SK-N-SH (cell line): ENCODE data around the gene SLC9C1. TPM values are rescaled to one million over a fixed set of nuclear protein-coding genes. Genes with fewer than 3 reads are reported as not detected.

Experiments
- CTCF ChIA-PET: fragments of 300-600, 350-600 bp; formaldehyde crosslinking; extraction: SDS; loops from one replicate; lab custom pipeline; 2021; lab: Yijun Ruan, JAX
- POLR2A ChIA-PET: fragments of 350-600 bp; sonication (Branson Sonifier 250); formaldehyde crosslinking; extraction: SDS; loops from one replicate; lab custom pipeline; 2020; ENCODE audit warnings: antibody characterized with exemption, inconsistent platforms; lab: Yijun Ruan, JAX
- DNase-seq: peaks from one replicate; pipeline ENCODE4 v3.0.0; 2012
- H2AFZ ChIP-seq: fragments of 200-600 bp; sonication (generic); 2 replicates; pipeline ENCODE4 v1.8.1; 2016; ENCODE audit warnings: antibody characterized with exemption, mild to moderate bottlenecking, low read depth
- H3F3A ChIP-seq: fragments of 200-600 bp; sonication (generic); replicated peaks from 2 replicates; pipeline ENCODE3; 2016; ENCODE audit warnings: antibody characterized with exemption, mild to moderate bottlenecking; ENCODE audit not compliant: insufficient read depth
- H3K27ac ChIP-seq, 2 experiments: fragments of 200-500 bp in 1 of 2; fragments of 200-600 bp in 1 of 2; sonication (Bioruptor generic) in 1 of 2; sonication (generic), shearing (Covaris generic) in 1 of 2; 2 replicates each; pipeline versions ENCODE4 v1.5.1 to v1.6.1; 2014 to 2016; ENCODE audit warnings: low read depth in 2 of 2, inconsistent platforms in 1 of 2, low read length in 1 of 2, mild to moderate bottlenecking in 1 of 2, mixed read lengths in 1 of 2
- H3K27me3 ChIP-seq: fragments of 200-600 bp; sonication (generic), shearing (Covaris generic); 2 replicates; pipeline ENCODE4 v1.6.1; 2016; ENCODE audit warnings: mixed run types; ENCODE audit not compliant: insufficient read depth
- H3K36me3 ChIP-seq, 2 experiments: fragments of 200-500 bp in 1 of 2; fragments of 200-600 bp in 1 of 2; sonication (Bioruptor generic) in 1 of 2; sonication (generic) in 1 of 2; replicated peaks in 1 of 2; 2 replicates each; pipeline versions ENCODE3 to v1.5.1; 2014 to 2016; ENCODE audit warnings: low read length in 1 of 2, mild to moderate bottlenecking in 1 of 2; ENCODE audit not compliant: insufficient read depth in 2 of 2, control insufficient read depth in 1 of 2
- H3K4me1 ChIP-seq, 2 experiments: fragments of 200-500 bp in 1 of 2; fragments of 200-600 bp in 1 of 2; sonication (Bioruptor generic) in 1 of 2; sonication (generic), shearing (Covaris generic) in 1 of 2; 2 replicates each; pipeline versions ENCODE4 v1.5.1 to v1.6.1; 2014 to 2016; ENCODE audit warnings: low read depth in 1 of 2, low read length in 1 of 2, mixed run types in 1 of 2; ENCODE audit not compliant: insufficient read depth in 2 of 2, control insufficient read depth in 1 of 2
- H3K4me2 ChIP-seq: fragments of 200-600 bp; sonication (generic), shearing (Covaris generic); 2 replicates; pipeline ENCODE4 v1.6.1; 2017; ENCODE audit warnings: mixed run types
- H3K4me3 ChIP-seq, 2 experiments: fragments of 200-500 bp in 1 of 2; fragments of 200-600 bp in 1 of 2; sonication (Bioruptor generic) in 1 of 2; sonication (generic), shearing (Covaris generic) in 1 of 2; 2 replicates each; pipeline versions ENCODE4 v1.5.1 to v1.8.1; 2014 to 2016; ENCODE audit warnings: low read depth in 2 of 2, inconsistent platforms in 1 of 2, low read length in 1 of 2, mild to moderate bottlenecking in 1 of 2, mixed read lengths in 1 of 2, moderate library complexity in 1 of 2
- H3K79me2 ChIP-seq: fragments of 200-600 bp; sonication (generic); 2 replicates; pipeline ENCODE4 v1.8.1; 2017; ENCODE audit warnings: mild to moderate bottlenecking; ENCODE audit not compliant: insufficient read depth
- H3K9ac ChIP-seq: fragments of 200-600 bp; sonication (generic); 2 replicates; pipeline ENCODE4 v1.6.1; 2017; ENCODE audit warnings: mixed run types
- H3K9me2 ChIP-seq: fragments of 200-600 bp; sonication (generic); 2 replicates; pipeline ENCODE4 v1.6.1; 2017; ENCODE audit warnings: mixed run types
- H3K9me3 ChIP-seq: fragments of 200-600 bp; sonication (generic); 2 replicates; pipeline ENCODE4 v1.6.1; 2017; ENCODE audit warnings: mixed run types, mild to moderate bottlenecking, moderate library complexity
- H4K20me1 ChIP-seq: fragments of 200-600 bp; sonication (generic); 2 replicates; pipeline ENCODE4 v1.6.1; 2017; ENCODE audit warnings: mild to moderate bottlenecking, mixed run types; ENCODE audit not compliant: insufficient read depth
- EP300 ChIP-seq, 2 experiments: IDR thresholded peaks; 2 replicates each; pipeline versions ENCODE4 v1.4.0 to v1.6.1; 2012; ENCODE audit warnings: borderline replicate concordance in 1 of 2, low read depth in 1 of 2, low read length in 1 of 2
- FOSL2 ChIP-seq: IDR thresholded peaks from 2 replicates; pipeline ENCODE4 v1.4.0; 2012; ENCODE audit warnings: low read depth, mild to moderate bottlenecking, moderate library complexity, borderline replicate concordance
- JUND ChIP-seq: IDR thresholded peaks from 2 replicates; pipeline ENCODE4 v1.4.0; 2012
- MAX ChIP-seq: IDR thresholded peaks from 2 replicates; pipeline ENCODE4 v1.4.0; 2012; ENCODE audit warnings: low read depth
- MEF2A ChIP-seq: IDR thresholded peaks from 2 replicates; pipeline ENCODE4 v1.4.0; 2012; ENCODE audit warnings: low read depth, borderline replicate concordance
- NRF1 ChIP-seq: IDR thresholded peaks from 2 replicates; pipeline ENCODE4 v1.6.1; 2012; ENCODE audit warnings: low read depth, mild to moderate bottlenecking, low read length
- POLR2AphosphoS5 ChIP-seq: IDR thresholded peaks from 2 replicates; pipeline ENCODE4 v1.6.1; 2012; ENCODE audit warnings: low read depth, low read length
- RCOR1 ChIP-seq: fragments of 150-350 bp; IDR thresholded peaks from 2 replicates; pipeline ENCODE4 v1.6.1; 2017; ENCODE audit warnings: antibody characterized with exemption, low read length
- REST ChIP-seq: IDR thresholded peaks from 2 replicates; pipeline ENCODE4 v1.6.1; 2012; ENCODE audit warnings: mild to moderate bottlenecking, low read depth, low read length, moderate library complexity
- RXRA ChIP-seq: IDR thresholded peaks from 2 replicates; pipeline ENCODE4 v1.4.0; 2012; ENCODE audit warnings: low read depth, mild to moderate bottlenecking, borderline replicate concordance
- SIN3A ChIP-seq: IDR thresholded peaks from 2 replicates; pipeline ENCODE4 v1.6.1; 2012; ENCODE audit warnings: low read depth, mild to moderate bottlenecking, low read length, moderate library complexity, borderline replicate concordance
- TEAD4 ChIP-seq: IDR thresholded peaks from 2 replicates; pipeline ENCODE4 v1.4.0; 2012; ENCODE audit warnings: mild to moderate bottlenecking, borderline replicate concordance; ENCODE audit not compliant: insufficient read depth
- YY1 ChIP-seq: IDR thresholded peaks from 2 replicates; pipeline ENCODE4 v1.4.0; 2012; ENCODE audit warnings: low read depth, mild to moderate bottlenecking
- WGBS: methylation state at CpG from one replicate; pipeline ENCODE4 v1.1.6; 2017; ENCODE audit warnings: low lambda C conversion rate; 5-methylcytosine and 5-hydroxymethylcytosine counted together
- polyA plus RNA-seq, 3 experiments: library from polyadenylated mRNA; depleted of rRNA; stranded (reverse); fragments of >200 nt; gene quantifications; 2 replicates each; pipeline ENCODE4 v1.2.3, GENCODE V29; 2012
- TF ChIP-seq, protein P1 (sequence below): fragments of 150-350 bp; IDR thresholded peaks from 2 replicates; pipeline ENCODE4 v1.6.1; 2017; ENCODE audit warnings: antibody characterized with exemption, low read length, low read depth, borderline replicate concordance
- TF ChIP-seq, protein P2 (sequence below): fragments of 200-600 bp; sonication (generic); IDR thresholded peaks from 2 replicates; pipeline ENCODE4 v1.6.1; 2017; ENCODE audit warnings: antibody characterized with exemption, mild to moderate bottlenecking, moderate library complexity
- TF ChIP-seq, protein P3 (sequence below): IDR thresholded peaks from 2 replicates; pipeline ENCODE4; 2012
- TF ChIP-seq, protein P4 (sequence below): IDR thresholded peaks from 2 replicates; pipeline ENCODE4 v1.4.0; 2012; ENCODE audit warnings: low read depth, borderline replicate concordance

Gene SLC9C1
- polyA plus RNA-seq, 1 of the 3 experiments (the other 2 are of a cell fraction), result not detected

DNA sequence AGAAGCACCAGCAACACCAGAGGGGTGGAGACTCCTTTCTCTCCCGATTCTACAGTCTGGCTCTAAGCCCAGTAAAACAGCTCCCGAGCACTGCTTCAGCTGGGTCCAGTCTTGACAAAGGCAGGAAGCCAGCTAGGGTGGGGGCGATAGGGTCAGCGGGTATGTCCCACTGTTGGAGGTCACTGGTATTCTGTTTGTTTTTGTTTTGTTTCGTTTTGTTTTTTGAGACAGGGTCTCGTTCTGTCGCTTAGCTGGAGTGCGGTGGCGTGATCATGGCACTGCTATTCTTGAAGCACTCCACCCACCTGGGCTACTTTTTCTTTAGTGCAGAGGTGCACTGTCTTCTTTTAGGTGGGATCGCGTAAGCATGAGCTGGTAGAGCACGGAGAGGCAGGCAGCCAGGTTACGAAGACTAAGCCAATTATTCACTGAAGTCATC, 177.2 kb downstream of the SLC9C1 start:
- 82% methylated on average over 13 of the region's 13 CpGs for WGBS
- no peak overlapping the region for H3K9ac ChIP-seq
- H3K27me3 ChIP-seq, result no peaks in the 10 kb centered on the region
- H4K20me1 ChIP-seq, result no peaks in the 10 kb centered on the region
- ChIA-PET POLR2A (no interaction called here), CTCF (interaction anchor here (1.1 kb wide), 1 partner anchor 414 kb away, joined by 4 read pairs; no protein-coding TSS in a partner anchor)
- no peak overlapping the region for H3K4me3 ChIP-seq
- no peaks in the 10 kb centered on the region for H3K9me2 ChIP-seq
- peaks cover 0 to 15% of the 10 kb centered on the region in 2 experiments for H3K36me3 ChIP-seq
- no peak overlapping the region for H2AFZ ChIP-seq
- TF ChIP-seq TEAD4, result no peak
- no peak for TF ChIP-seq MAX
- TF ChIP-seq, protein P1, sequence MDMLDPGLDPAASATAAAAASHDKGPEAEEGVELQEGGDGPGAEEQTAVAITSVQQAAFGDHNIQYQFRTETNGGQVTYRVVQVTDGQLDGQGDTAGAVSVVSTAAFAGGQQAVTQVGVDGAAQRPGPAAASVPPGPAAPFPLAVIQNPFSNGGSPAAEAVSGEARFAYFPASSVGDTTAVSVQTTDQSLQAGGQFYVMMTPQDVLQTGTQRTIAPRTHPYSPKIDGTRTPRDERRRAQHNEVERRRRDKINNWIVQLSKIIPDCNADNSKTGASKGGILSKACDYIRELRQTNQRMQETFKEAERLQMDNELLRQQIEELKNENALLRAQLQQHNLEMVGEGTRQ, result no peak
- TF ChIP-seq FOSL2, result no peak
- no peak for TF ChIP-seq EP300 (IDR thresholded peaks at IDR 0.05; ENCODE audit: borderline replicate concordance in 1 of 2, low read depth in 1 of 2, low read length in 1 of 2)
- DNase-seq, result no peak
- no peaks in the 10 kb centered on the region for H3K79me2 ChIP-seq
- H3K9me3 ChIP-seq, result no peaks in the 10 kb centered on the region
- H3K4me2 ChIP-seq, result no peak overlapping the region
- H3K4me1 ChIP-seq, result no peaks in the 10 kb centered on the region; a peak in 1 of 4 replicates
- H3K27ac ChIP-seq, result no peak overlapping the region
- H3F3A ChIP-seq, result no peaks in the 10 kb centered on the region

- CTCF ChIA-PET, result no interaction called here
Observed at GRCh38 chr3:112115806-112116383, 178.1 kb downstream of the SLC9C1 start.

More at GRCh38 chr3:112115806-112116383, 178.1 kb downstream of the SLC9C1 start:
- Histone ChIP-seq H3K4me2 (no peak overlapping the region), H3K27me3 (no peaks in the 10 kb centered on the region), H3K27ac (no peak overlapping the region), H3K4me3 (no peak overlapping the region), H3K36me3 (peaks cover 0 to 18% of the 10 kb centered on the region in 2 experiments), H2AFZ (no peak overlapping the region), H3K9me3 (no peaks in the 10 kb centered on the region), H3K9me2 (no peaks in the 10 kb centered on the region), H3K9ac (no peak overlapping the region), H3K4me1 (no peaks in the 10 kb centered on the region; a peak in 1 of 4 replicates), H4K20me1 (no peaks in the 10 kb centered on the region), H3K79me2 (no peaks in the 10 kb centered on the region), H3F3A (no peaks in the 10 kb centered on the region)
- DNase-seq, result no peak
- POLR2A ChIA-PET, result no interaction called here
- WGBS, result 95% methylated on average over 6 of the region's 6 CpGs
- TF ChIP-seq RXRA (no peak), MEF2A (no peak), RCOR1 (no peak), YY1 (no peak), REST (no peak), EP300 (IDR thresholded peaks at IDR 0.05; ENCODE audit: borderline replicate concordance in 1 of 2, low read depth in 1 of 2, low read length in 1 of 2) (no peak), POLR2AphosphoS5 (no peak), SIN3A (no peak), NRF1 (no peak), JUND (no peak)
- TF ChIP-seq, protein P2, sequence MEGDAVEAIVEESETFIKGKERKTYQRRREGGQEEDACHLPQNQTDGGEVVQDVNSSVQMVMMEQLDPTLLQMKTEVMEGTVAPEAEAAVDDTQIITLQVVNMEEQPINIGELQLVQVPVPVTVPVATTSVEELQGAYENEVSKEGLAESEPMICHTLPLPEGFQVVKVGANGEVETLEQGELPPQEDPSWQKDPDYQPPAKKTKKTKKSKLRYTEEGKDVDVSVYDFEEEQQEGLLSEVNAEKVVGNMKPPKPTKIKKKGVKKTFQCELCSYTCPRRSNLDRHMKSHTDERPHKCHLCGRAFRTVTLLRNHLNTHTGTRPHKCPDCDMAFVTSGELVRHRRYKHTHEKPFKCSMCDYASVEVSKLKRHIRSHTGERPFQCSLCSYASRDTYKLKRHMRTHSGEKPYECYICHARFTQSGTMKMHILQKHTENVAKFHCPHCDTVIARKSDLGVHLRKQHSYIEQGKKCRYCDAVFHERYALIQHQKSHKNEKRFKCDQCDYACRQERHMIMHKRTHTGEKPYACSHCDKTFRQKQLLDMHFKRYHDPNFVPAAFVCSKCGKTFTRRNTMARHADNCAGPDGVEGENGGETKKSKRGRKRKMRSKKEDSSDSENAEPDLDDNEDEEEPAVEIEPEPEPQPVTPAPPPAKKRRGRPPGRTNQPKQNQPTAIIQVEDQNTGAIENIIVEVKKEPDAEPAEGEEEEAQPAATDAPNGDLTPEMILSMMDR, result no peak
- TF ChIP-seq, protein P3, sequence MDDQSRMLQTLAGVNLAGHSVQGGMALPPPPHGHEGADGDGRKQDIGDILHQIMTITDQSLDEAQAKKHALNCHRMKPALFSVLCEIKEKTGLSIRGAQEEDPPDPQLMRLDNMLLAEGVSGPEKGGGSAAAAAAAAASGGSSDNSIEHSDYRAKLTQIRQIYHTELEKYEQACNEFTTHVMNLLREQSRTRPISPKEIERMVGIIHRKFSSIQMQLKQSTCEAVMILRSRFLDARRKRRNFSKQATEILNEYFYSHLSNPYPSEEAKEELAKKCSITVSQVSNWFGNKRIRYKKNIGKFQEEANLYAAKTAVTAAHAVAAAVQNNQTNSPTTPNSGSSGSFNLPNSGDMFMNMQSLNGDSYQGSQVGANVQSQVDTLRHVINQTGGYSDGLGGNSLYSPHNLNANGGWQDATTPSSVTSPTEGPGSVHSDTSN, result no peak
- TF ChIP-seq, protein P4, sequence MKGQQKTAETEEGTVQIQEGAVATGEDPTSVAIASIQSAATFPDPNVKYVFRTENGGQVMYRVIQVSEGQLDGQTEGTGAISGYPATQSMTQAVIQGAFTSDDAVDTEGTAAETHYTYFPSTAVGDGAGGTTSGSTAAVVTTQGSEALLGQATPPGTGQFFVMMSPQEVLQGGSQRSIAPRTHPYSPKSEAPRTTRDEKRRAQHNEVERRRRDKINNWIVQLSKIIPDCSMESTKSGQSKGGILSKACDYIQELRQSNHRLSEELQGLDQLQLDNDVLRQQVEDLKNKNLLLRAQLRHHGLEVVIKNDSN, result no peak
